Hepatocyte (in vitro differentiated cells): ENCODE data around the gene KATNB1.

Experiments
- EZH2 ChIP-seq: fragments of 200-600 bp; sonication (generic); IDR thresholded peaks from 2 replicates; pipeline ENCODE4 v1.6.1; 2016; ENCODE audit warnings: antibody characterized with exemption, mild to moderate bottlenecking, borderline replicate concordance
- TF ChIP-seq, protein P1 (sequence below): fragments of 200-600 bp; sonication (generic); IDR thresholded peaks from 2 replicates; pipeline ENCODE4 v1.5.1; 2016; ENCODE audit warnings: antibody characterized with exemption, mild to moderate bottlenecking; ENCODE audit not compliant: poor library complexity

DNA sequence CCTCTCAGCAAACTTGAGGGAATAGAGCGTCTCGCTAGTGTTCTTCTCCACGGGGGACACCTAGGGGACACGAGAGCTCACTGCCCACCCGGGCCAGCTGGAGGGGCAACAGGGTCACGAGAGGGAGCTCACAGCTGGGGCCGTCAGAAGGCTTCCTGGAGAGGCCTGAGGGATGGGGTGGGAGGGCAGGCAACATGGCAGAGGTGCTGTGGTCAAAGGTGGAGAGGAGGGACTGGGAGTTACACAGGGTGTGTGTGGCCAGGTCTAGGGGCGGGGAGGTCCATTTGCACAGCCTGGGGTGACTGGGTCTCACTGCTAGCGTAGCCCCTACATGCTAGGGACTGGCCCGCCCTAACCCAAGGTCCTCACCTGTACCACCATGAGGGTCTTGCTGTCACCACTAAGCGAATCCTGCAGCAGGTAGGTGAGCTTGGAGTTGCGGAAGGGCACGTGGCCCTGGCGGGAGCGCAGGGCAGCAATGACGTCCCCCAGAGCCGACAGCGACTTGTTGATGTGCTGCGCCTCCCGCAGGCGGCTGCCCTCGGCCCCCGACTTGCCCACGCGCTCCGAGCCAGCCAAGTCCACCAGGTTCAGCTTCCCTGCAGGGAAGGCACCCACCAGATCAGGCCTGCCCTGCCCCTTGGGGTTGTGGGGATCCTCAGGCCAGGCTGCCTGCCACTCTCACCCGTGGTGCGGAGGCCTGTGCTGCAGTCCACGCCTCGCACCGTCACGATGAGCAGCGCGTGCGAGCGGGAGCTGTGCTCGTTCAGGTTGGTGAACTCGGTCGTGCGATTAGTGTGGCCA lies 25.0 kb downstream of the KATNB1 start:
- TF ChIP-seq, protein P1, sequence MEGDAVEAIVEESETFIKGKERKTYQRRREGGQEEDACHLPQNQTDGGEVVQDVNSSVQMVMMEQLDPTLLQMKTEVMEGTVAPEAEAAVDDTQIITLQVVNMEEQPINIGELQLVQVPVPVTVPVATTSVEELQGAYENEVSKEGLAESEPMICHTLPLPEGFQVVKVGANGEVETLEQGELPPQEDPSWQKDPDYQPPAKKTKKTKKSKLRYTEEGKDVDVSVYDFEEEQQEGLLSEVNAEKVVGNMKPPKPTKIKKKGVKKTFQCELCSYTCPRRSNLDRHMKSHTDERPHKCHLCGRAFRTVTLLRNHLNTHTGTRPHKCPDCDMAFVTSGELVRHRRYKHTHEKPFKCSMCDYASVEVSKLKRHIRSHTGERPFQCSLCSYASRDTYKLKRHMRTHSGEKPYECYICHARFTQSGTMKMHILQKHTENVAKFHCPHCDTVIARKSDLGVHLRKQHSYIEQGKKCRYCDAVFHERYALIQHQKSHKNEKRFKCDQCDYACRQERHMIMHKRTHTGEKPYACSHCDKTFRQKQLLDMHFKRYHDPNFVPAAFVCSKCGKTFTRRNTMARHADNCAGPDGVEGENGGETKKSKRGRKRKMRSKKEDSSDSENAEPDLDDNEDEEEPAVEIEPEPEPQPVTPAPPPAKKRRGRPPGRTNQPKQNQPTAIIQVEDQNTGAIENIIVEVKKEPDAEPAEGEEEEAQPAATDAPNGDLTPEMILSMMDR = no peak
- TF ChIP-seq EZH2 = no peak
